H9 (cell line): Measurements from ENCODE around the gene GALNT13. TPM values are rescaled to one million over a fixed set of nuclear protein-coding genes. Genes with fewer than 3 reads are reported as not detected.

Experiments used
- DNase-seq: peaks from one replicate; pipeline ENCODE4 v3.0.0-alpha.2; 2017
- H2AFZ ChIP-seq: one replicate; pipeline ENCODE4 v1.6.1; 2013; ENCODE audit warnings: mild to moderate bottlenecking, low read length, control low read depth, moderate library complexity
- H2AK5ac ChIP-seq: 2 replicates; pipeline ENCODE4 v1.6.1; 2013; ENCODE audit warnings: low read length, control low read depth, mixed read lengths; ENCODE audit not compliant: insufficient read length
- H2BK120ac ChIP-seq: one replicate; pipeline ENCODE4 v1.6.1; 2013; ENCODE audit warnings: low read depth, mild to moderate bottlenecking, low read length, control low read depth, inconsistent platforms; ENCODE audit not compliant: poor library complexity, severe bottlenecking
- H2BK12ac ChIP-seq: 2 replicates; pipeline ENCODE4 v1.6.1; 2013; ENCODE audit warnings: low read length, control low read depth, mixed read lengths, low read depth; ENCODE audit not compliant: insufficient read length
- H2BK15ac ChIP-seq: 2 replicates; pipeline ENCODE4 v1.6.1; 2013; ENCODE audit warnings: low read depth, low read length, control low read depth
- H2BK20ac ChIP-seq: one replicate; pipeline ENCODE4 v1.6.1; 2013; ENCODE audit warnings: low read depth, mild to moderate bottlenecking, low read length, control low read depth, inconsistent platforms; ENCODE audit not compliant: poor library complexity, severe bottlenecking
- H2BK5ac ChIP-seq: 2 replicates; pipeline ENCODE4 v1.6.1; 2013; ENCODE audit warnings: low read length, control low read depth, mixed read lengths; ENCODE audit not compliant: insufficient read length
- H3K14ac ChIP-seq: 2 replicates; pipeline ENCODE4 v1.6.1; 2013; ENCODE audit warnings: low read length, control low read depth; ENCODE audit not compliant: insufficient read depth
- H3K18ac ChIP-seq: 2 replicates; pipeline ENCODE4 v1.6.1; 2013; ENCODE audit warnings: low read depth, mild to moderate bottlenecking, mixed read lengths, low read length, control low read depth; ENCODE audit not compliant: insufficient read length
- H3K23ac ChIP-seq: 2 replicates; pipeline ENCODE4 v1.6.1; 2013; ENCODE audit warnings: low read length, control low read depth, mixed read lengths, low read depth; ENCODE audit not compliant: insufficient read length
- H3K23me2 ChIP-seq: 2 replicates; pipeline ENCODE4 v1.6.1; 2013; ENCODE audit warnings: low read depth, mild to moderate bottlenecking, mixed read lengths, low read length, control low read depth; ENCODE audit not compliant: insufficient read length, poor library complexity, severe bottlenecking
- H3K27ac ChIP-seq: 2 replicates; pipeline ENCODE4 v1.5.1; 2013; ENCODE audit warnings: low read length, control low read depth, mixed read lengths, low read depth; ENCODE audit not compliant: insufficient read length
- H3K27me3 ChIP-seq: 2 replicates; pipeline ENCODE4 v1.6.1; 2013; ENCODE audit warnings: low read length, control low read depth, inconsistent platforms; ENCODE audit not compliant: insufficient read depth
- H3K4ac ChIP-seq: 2 replicates; pipeline ENCODE4 v1.6.1; 2013; ENCODE audit warnings: low read depth, mild to moderate bottlenecking, control low read depth, inconsistent platforms, low read length, moderate library complexity
- H3K4me1 ChIP-seq: 2 replicates; pipeline ENCODE4 v1.6.1; 2013; ENCODE audit warnings: low read length, control low read depth, inconsistent platforms; ENCODE audit not compliant: insufficient read depth
- H3K4me2 ChIP-seq: 2 replicates; pipeline ENCODE4 v1.6.1; 2013; ENCODE audit warnings: low read length, control low read depth, mixed read lengths; ENCODE audit not compliant: insufficient read length, insufficient read depth
- H3K56ac ChIP-seq: 2 replicates; pipeline ENCODE4 v1.6.1; 2013; ENCODE audit warnings: low read depth, mild to moderate bottlenecking, mixed read lengths, low read length, control low read depth; ENCODE audit not compliant: insufficient read length
- H3K79me1 ChIP-seq: 2 replicates; pipeline ENCODE4 v1.6.1; 2013; ENCODE audit warnings: low read depth, mild to moderate bottlenecking, moderate library complexity, low read length, control low read depth, inconsistent platforms; ENCODE audit not compliant: insufficient read depth, poor library complexity, severe bottlenecking
- H3K79me2 ChIP-seq: 2 replicates; pipeline ENCODE4 v1.6.1; 2013; ENCODE audit warnings: low read length, control low read depth, inconsistent platforms; ENCODE audit not compliant: insufficient read depth
- H3K9ac ChIP-seq: 2 replicates; pipeline ENCODE4 v1.6.1; 2013; ENCODE audit warnings: low read length, control low read depth, mixed read lengths; ENCODE audit not compliant: insufficient read length; ENCODE audit errors: extremely low read depth
- H3K9me3 ChIP-seq: one replicate; pipeline ENCODE4 v1.6.1; 2013; ENCODE audit warnings: low read depth, low read length, inconsistent platforms; ENCODE audit not compliant: control insufficient read depth
- H3T11ph ChIP-seq: one replicate; pipeline ENCODE4 v1.6.1; 2013; ENCODE audit warnings: mild to moderate bottlenecking, low read length, control low read depth, inconsistent platforms
- H4K20me1 ChIP-seq: one replicate; pipeline ENCODE4 v1.6.1; 2013; ENCODE audit not compliant: control insufficient read depth, insufficient read length, insufficient read depth
- H4K5ac ChIP-seq: 2 replicates; pipeline ENCODE4 v1.6.1; 2013; ENCODE audit warnings: low read depth, mild to moderate bottlenecking, mixed read lengths, low read length, control low read depth; ENCODE audit not compliant: insufficient read length
- H4K8ac ChIP-seq: replicated peaks from 2 replicates; pipeline ENCODE4 v1.6.1; 2013; ENCODE audit warnings: low read length, control low read depth, mixed read lengths, low read depth; ENCODE audit not compliant: insufficient read length
- H4K91ac ChIP-seq: 2 replicates; pipeline ENCODE4 v1.6.1; 2013; ENCODE audit warnings: low read depth, mild to moderate bottlenecking, moderate library complexity, mixed read lengths, low read length, control low read depth; ENCODE audit not compliant: insufficient read length
- H3K27ac Mint-ChIP-seq, 3 experiments: 2 replicates in 2 of 3; 3 replicates in 1 of 3; pipeline ENCODE4 v1.8.0; 2020 to 2021; ENCODE audit warnings: mixed read lengths in 3 of 3, mild to moderate bottlenecking in 1 of 3, moderate library complexity in 1 of 3
- H3K27me3 Mint-ChIP-seq: 2 replicates; pipeline ENCODE4 v1.8.0; 2021; ENCODE audit warnings: low read depth, mild to moderate bottlenecking, moderate library complexity, mixed read lengths
- H3K36me3 Mint-ChIP-seq, 3 experiments: 2 replicates in 2 of 3; 3 replicates in 1 of 3; pipeline ENCODE4 v1.8.0; 2020 to 2021; ENCODE audit warnings: low read depth in 3 of 3, mixed read lengths in 3 of 3; ENCODE audit not compliant: insufficient read depth in 1 of 3
- H3K4me1 Mint-ChIP-seq, 2 experiments: 2 replicates each; pipeline ENCODE4 v1.8.0; 2020; ENCODE audit warnings: mixed read lengths in 2 of 2
- H3K4me3 Mint-ChIP-seq, 2 experiments: 2 replicates in 1 of 2; 3 replicates in 1 of 2; pipeline ENCODE4 v1.8.0; 2020 to 2021; ENCODE audit warnings: mild to moderate bottlenecking in 2 of 2, mixed read lengths in 2 of 2, moderate library complexity in 1 of 2
- H3K9me3 Mint-ChIP-seq, 2 experiments: 2 replicates in 1 of 2; 3 replicates in 1 of 2; pipeline ENCODE4 v1.8.0; 2020; ENCODE audit warnings: mild to moderate bottlenecking in 2 of 2, mixed read lengths in 2 of 2, moderate library complexity in 1 of 2
- CTCF ChIP-seq: fragments of 200-600 bp; sonication (generic); conservative IDR thresholded peaks from 3 replicates; pipeline ENCODE4 v1.8.0; 2021; ENCODE audit warnings: antibody characterized with exemption, mild to moderate bottlenecking
- WGBS: extraction: QIAGEN DNeasy Blood & Tissue Kit; methylation state at CpG from one replicate; pipeline ENCODE4 v1.1.7; 2013; ENCODE audit warnings: missing lambda C conversion rate, low lambda C conversion rate, mixed read lengths; ENCODE audit not compliant: insufficient read length; ENCODE audit errors: extremely low coverage; 5-methylcytosine and 5-hydroxymethylcytosine counted together
- total RNA-seq: library from RNA; stranded (reverse); gene quantifications from 2 replicates; pipeline ENCODE4 v1.2.1, GENCODE V29; 2021

GALNT13 gene
- total RNA-seq, 1 experiment from 2014 or later: 6.6 TPM

GRCh38 chr2:154078926-154079325 lies 207.2 kb downstream of the GALNT13 start:
- Histone ChIP-seq H3K9ac (no peak overlapping the region), H3K4me1 (no peaks in the 10 kb centered on the region), H3T11ph (no peak overlapping the region), H3K27me3 (no peaks in the 10 kb centered on the region), H3K23me2 (no peaks in the 10 kb centered on the region), H3K9me3 (no peaks in the 10 kb centered on the region), H4K91ac (no peak overlapping the region), H2BK15ac (no peak overlapping the region), H4K8ac (no peak overlapping the region), H3K4ac (no peak overlapping the region), H2BK120ac (no peak overlapping the region), H3K27ac (no peak overlapping the region), H3K18ac (no peak overlapping the region), H2AFZ (no peak overlapping the region), H4K20me1 (no peaks in the 10 kb centered on the region), H3K79me1 (no peaks in the 10 kb centered on the region), H3K23ac (no peak overlapping the region), H3K14ac (no peak overlapping the region), H2BK12ac (no peak overlapping the region), H3K56ac (no peak overlapping the region), H4K5ac (no peak overlapping the region), H2BK20ac (no peak overlapping the region), H3K79me2 (no peaks in the 10 kb centered on the region), H3K4me2 (no peak overlapping the region), H2AK5ac (no peak overlapping the region), H2BK5ac (no peak overlapping the region)
- Mint-ChIP-seq H3K27ac (no peak overlapping the region), H3K4me3 (no peak overlapping the region), H3K36me3 (no peaks in the 10 kb centered on the region), H3K9me3 (no peaks in the 10 kb centered on the region), H3K4me1 (no peaks in the 10 kb centered on the region; a peak in 1 of 4 replicates), H3K27me3 (no peaks in the 10 kb centered on the region)
- no peak for TF ChIP-seq CTCF
- no CpG with 5 or more reads among the region's 1 CpG for WGBS
- no peak for DNase-seq
